Measurements from ENCODE around the gene PPAN. TPM values are rescaled to one million over a fixed set of nuclear protein-coding genes. Genes with fewer than 3 reads are reported as not detected.

The PPAN gene
- total RNA-seq, 1 donor from 2014 or later: 20.0 TPM

GRCh38 chr19:10135551-10136334, 29.6 kb downstream of the PPAN start:
- ATAC-seq (ENCODE audit: poor library complexity): no peak
- DNase-seq: no peak
- intact Hi-C loops (cut with DNase I): no loop called here

- ATAC-seq (ENCODE audit: poor library complexity): no peak
- intact Hi-C loops (cut with DNase I): no loop called here
These were observed 30.8 kb downstream of the PPAN start for GRCh38 chr19:10136936-10137335.

GRCh38 chr19:10137751-10138682, 31.9 kb downstream of the PPAN start:
- intact Hi-C loops (cut with DNase I): no loop called here
- no peak for DNase-seq
- ATAC-seq (ENCODE audit: poor library complexity): no peak

More at GRCh38 chr19:10136936-10137335, 30.8 kb downstream of the PPAN start:
- no peak for DNase-seq

GRCh38 chr19:10138879-10139795, 33.0 kb downstream of the PPAN start:
- intact Hi-C loops (cut with DNase I): no loop called here
- no peak for ATAC-seq (ENCODE audit: poor library complexity)
- no peak for DNase-seq

- intact Hi-C loops (cut with DNase I): no loop called here
- no peak for DNase-seq
- no peak for ATAC-seq (ENCODE audit: poor library complexity)
These were observed 33.8 kb downstream of the PPAN start for GRCh38 chr19:10139952-10140351.

GRCh38 chr19:10141479-10141878, 35.3 kb downstream of the PPAN start:
- DNase-seq: no peak
- ATAC-seq (ENCODE audit: poor library complexity): no peak
- intact Hi-C loops (cut with DNase I): no loop called here

GRCh38 chr19:10141973-10142372, 35.8 kb downstream of the PPAN start:
- DNase-seq (no peak), ATAC-seq (ENCODE audit: poor library complexity) (no peak)
- intact Hi-C loops (cut with DNase I): no loop called here

- no peak for ATAC-seq (ENCODE audit: poor library complexity)
- intact Hi-C loops (cut with DNase I): no loop called here
- no peak for DNase-seq
These were observed 36.7 kb downstream of the PPAN start for GRCh38 chr19:10142701-10143375.

- no peak for ATAC-seq (ENCODE audit: poor library complexity)
- no peak for DNase-seq
- intact Hi-C loops (cut with DNase I): no loop called here
These were observed 37.5 kb downstream of the PPAN start for GRCh38 chr19:10143681-10144080.

- ATAC-seq (ENCODE audit: poor library complexity) (no peak), DNase-seq (no peak)
- intact Hi-C loops (cut with DNase I): no loop called here
These were observed 38.2 kb downstream of the PPAN start for GRCh38 chr19:10144361-10144760.

GRCh38 chr19:10145031-10145430, 38.9 kb downstream of the PPAN start:
- intact Hi-C loops (cut with DNase I): no loop called here
- DNase-seq (no peak), ATAC-seq (ENCODE audit: poor library complexity) (no peak)

GRCh38 chr19:10146142-10146541, 40.0 kb downstream of the PPAN start:
- intact Hi-C loops (cut with DNase I): no loop called here
- DNase-seq: no peak
- ATAC-seq (ENCODE audit: poor library complexity): no peak

- DNase-seq: no peak
- intact Hi-C loops (cut with DNase I): no loop called here
- ATAC-seq (ENCODE audit: poor library complexity): no peak
These were observed 43.3 kb downstream of the PPAN start for GRCh38 chr19:10149427-10149826.

- intact Hi-C loops (cut with DNase I): no loop called here
- no peak for ATAC-seq (ENCODE audit: poor library complexity)
- no peak for DNase-seq
These were observed 45.4 kb downstream of the PPAN start for GRCh38 chr19:10151521-10151920.

GRCh38 chr19:10152100-10152499, 45.9 kb downstream of the PPAN start:
- intact Hi-C loops (cut with DNase I): no loop called here
- no peak for ATAC-seq (ENCODE audit: poor library complexity)
- DNase-seq: no peak

GRCh38 chr19:10155839-10156238, 49.7 kb downstream of the PPAN start:
- intact Hi-C loops (cut with DNase I): no loop called here
- ATAC-seq (ENCODE audit: poor library complexity): no peak
- no peak for DNase-seq

GRCh38 chr19:10158071-10158470, 51.9 kb downstream of the PPAN start:
- intact Hi-C loops (cut with DNase I): no loop called here
- ATAC-seq (ENCODE audit: poor library complexity): no peak

GRCh38 chr19:10158485-10158884, 52.3 kb downstream of the PPAN start:
- ATAC-seq (ENCODE audit: poor library complexity): no peak
- no peak for DNase-seq
- intact Hi-C loops (cut with DNase I): no loop called here

More at GRCh38 chr19:10158071-10158470, 51.9 kb downstream of the PPAN start:
- DNase-seq: no peak
